ENCODE results near the gene TPSD1. TPM values are rescaled to one million over a fixed set of nuclear protein-coding genes. Genes with fewer than 3 reads are reported as not detected.
"Not testable (repeated sequence)": the region's sequence is repeated elsewhere in the genome, so short reads cannot be mapped to it uniquely, and the experiment has no call there.

Gene TPSD1
- total RNA-seq, 1 donor from 2014 or later, result not detected

DNA sequence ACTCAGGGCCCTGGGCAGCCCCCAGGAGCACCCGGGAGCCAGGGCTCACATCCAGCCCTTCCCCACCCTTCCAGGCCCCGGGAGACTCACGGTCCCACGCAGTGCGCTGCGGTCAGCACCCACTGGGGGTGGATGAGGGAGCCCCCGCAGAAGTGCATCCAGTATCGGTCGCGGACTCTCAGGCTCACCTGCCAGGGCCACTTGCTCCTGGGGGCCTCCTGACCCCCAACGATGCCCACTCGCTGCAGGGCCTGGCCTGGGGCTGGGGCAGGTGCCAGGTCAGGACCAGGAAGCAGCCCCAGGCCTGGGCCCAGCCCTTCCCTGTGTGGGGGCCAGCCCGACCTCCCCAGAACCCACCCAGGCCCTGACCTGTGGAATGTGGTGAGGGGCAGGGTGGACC is 26.4 kb upstream of the TPSD1 start:
- H3K27ac ChIP-seq (ENCODE audit: low read depth, low read length); H3K27me3 ChIP-seq (ENCODE audit: control insufficient read depth in 3 of 3, insufficient read depth in 3 of 3, low read length in 3 of 3); H3K9ac ChIP-seq (ENCODE audit: low read depth in 1 of 3, low read length in 3 of 3); H3K36me3 ChIP-seq (ENCODE audit: control insufficient read depth in 3 of 3, insufficient read depth in 3 of 3, low read length in 3 of 3); H3K9me3 ChIP-seq (ENCODE audit: control insufficient read depth in 3 of 3, low read length in 3 of 3); H3K4me3 ChIP-seq (ENCODE audit: low read length in 3 of 3); H3K4me1 ChIP-seq (ENCODE audit: control insufficient read depth in 3 of 3, insufficient read depth in 3 of 3, low read length in 3 of 3): not testable (repeated sequence)

DNA sequence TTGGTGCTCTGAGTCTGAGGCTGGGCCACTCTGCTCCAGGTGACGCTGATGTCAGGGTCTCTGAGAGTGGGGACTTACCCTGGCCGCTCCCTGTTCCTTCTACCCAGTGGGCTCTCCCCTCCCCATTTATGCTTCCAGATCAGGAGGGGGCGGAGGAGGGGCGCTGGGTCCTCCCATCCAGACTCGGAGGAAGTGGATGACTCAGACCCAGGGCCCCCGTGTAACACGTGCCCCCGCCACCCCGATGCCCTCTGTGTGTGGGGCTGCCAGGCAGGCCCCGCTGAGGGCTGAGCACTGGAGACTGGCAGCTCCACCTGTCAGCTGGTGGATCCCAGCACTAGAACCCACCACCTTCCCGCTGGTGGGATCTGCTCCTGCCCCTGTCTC is 25.8 kb upstream of the TPSD1 start, which contains the start of gene TPSB2:
Gene TPSB2 (minus strand): TSS at position 101 of the 387 bp plus-strand sequence. CDS start 233 bp downstream, outside the sequence.
- H3K36me3 ChIP-seq (ENCODE audit: control insufficient read depth in 3 of 3, insufficient read depth in 3 of 3, low read length in 3 of 3); H3K9me3 ChIP-seq (ENCODE audit: control insufficient read depth in 3 of 3, low read length in 3 of 3); H3K4me1 ChIP-seq (ENCODE audit: control insufficient read depth in 3 of 3, insufficient read depth in 3 of 3, low read length in 3 of 3); H3K4me3 ChIP-seq (ENCODE audit: low read length in 3 of 3); H3K27ac ChIP-seq (ENCODE audit: low read depth, low read length); H3K9ac ChIP-seq (ENCODE audit: low read depth in 1 of 3, low read length in 3 of 3); H3K27me3 ChIP-seq (ENCODE audit: control insufficient read depth in 3 of 3, insufficient read depth in 3 of 3, low read length in 3 of 3): not testable (repeated sequence)

DNA sequence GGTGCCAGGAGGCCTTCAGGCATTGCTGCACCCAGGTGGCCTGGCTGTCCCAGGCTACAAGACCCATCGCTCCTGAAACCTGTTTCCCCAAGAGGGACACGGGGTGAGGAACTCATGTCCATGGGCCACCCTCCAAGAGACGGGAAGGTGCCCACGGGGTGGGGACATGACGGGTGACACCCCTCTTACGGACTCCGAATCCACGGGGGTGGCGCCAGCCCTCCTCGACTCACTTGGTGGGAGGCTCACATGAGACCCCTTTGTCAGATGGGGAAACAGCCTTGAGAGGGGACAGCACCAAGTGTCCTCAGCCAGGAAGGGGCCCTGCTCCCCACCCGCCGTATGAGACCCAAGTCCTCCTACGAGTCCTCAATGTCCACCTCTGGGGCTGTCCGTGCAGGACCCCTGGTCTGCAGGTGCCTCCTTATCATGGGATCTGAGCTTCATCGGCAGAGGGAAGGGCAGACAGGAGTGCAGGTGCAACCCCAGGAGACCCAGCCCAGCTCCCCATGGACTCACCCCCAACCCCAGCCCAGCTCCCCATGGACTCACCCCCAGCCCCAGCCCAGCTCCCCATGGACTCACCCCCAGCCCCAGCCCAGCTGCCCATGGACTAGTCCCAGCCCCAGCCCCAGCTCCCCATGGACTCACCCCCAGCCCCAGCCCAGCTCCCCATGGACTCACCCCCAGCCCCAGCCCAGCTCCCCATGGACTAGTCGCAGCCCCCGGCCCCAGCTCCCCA is 25.2 kb upstream of the TPSD1 start:
- H3K9ac ChIP-seq (ENCODE audit: low read depth in 1 of 3, low read length in 3 of 3); H3K4me1 ChIP-seq (ENCODE audit: control insufficient read depth in 3 of 3, insufficient read depth in 3 of 3, low read length in 3 of 3); H3K36me3 ChIP-seq (ENCODE audit: control insufficient read depth in 3 of 3, insufficient read depth in 3 of 3, low read length in 3 of 3); H3K9me3 ChIP-seq (ENCODE audit: control insufficient read depth in 3 of 3, low read length in 3 of 3); H3K27me3 ChIP-seq (ENCODE audit: control insufficient read depth in 3 of 3, insufficient read depth in 3 of 3, low read length in 3 of 3); H3K4me3 ChIP-seq (ENCODE audit: low read length in 3 of 3); H3K27ac ChIP-seq (ENCODE audit: low read depth, low read length): not testable (repeated sequence)

DNA sequence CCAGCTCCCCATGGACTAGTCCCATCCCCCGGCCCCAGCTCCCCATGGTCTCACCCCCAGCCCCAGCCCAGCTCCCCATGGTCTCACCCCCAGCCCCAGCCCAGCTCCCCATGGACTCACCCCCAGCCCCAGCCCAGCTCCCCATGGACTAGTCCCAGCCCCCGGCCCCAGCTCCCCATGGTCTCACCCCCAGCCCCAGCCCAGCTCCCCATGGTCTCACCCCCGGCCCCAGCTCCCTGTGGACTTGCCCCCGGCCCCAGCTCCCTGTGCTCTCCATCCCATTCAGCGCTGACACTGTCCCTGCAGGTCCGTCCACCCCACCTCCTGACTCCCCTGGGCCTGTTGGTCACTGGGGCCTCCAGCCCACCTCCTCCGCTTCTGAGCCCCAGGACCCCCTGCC is 24.6 kb upstream of the TPSD1 start:
- H3K27me3 ChIP-seq (ENCODE audit: control insufficient read depth in 3 of 3, insufficient read depth in 3 of 3, low read length in 3 of 3); H3K9me3 ChIP-seq (ENCODE audit: control insufficient read depth in 3 of 3, low read length in 3 of 3); H3K36me3 ChIP-seq (ENCODE audit: control insufficient read depth in 3 of 3, insufficient read depth in 3 of 3, low read length in 3 of 3); H3K27ac ChIP-seq (ENCODE audit: low read depth, low read length); H3K4me3 ChIP-seq (ENCODE audit: low read length in 3 of 3); H3K9ac ChIP-seq (ENCODE audit: low read depth in 1 of 3, low read length in 3 of 3); H3K4me1 ChIP-seq (ENCODE audit: control insufficient read depth in 3 of 3, insufficient read depth in 3 of 3, low read length in 3 of 3): not testable (repeated sequence)

DNA sequence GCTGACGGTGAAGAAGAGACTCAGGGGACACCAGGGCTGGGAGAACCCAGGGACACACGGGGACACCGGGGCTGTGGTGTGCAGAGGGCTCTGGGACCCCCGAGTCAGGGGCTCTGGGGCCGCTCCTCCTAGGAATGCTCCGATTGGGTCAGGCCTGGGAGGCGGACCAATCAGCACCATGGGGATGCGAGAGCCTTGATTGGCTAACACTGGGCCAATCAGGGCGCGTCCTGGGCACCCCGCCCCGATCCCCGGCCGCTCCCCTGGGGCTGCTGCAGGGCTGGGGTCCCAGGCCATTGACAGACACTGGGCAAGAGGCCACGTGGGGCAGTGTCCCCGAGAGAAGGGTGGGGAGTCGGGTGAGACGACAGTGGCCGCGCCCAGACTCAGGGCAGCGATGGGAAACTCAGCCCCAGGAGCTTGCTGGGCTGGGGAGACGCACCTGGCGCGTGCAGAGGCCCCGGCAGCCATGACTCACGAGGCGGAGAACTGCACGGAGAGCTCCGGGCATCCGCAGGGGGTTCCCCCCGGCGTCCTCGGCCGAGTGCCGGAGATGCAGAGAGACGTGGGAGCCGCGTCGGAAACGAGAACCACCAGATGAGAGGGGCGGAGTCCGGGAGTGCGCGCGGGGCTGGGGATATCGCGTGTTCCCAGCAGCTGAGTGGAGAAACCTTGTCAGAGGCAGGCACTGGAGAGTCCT is 23.7 kb upstream of the TPSD1 start:
- H3K27me3 ChIP-seq (ENCODE audit: control insufficient read depth in 3 of 3, insufficient read depth in 3 of 3, low read length in 3 of 3); H3K36me3 ChIP-seq (ENCODE audit: control insufficient read depth in 3 of 3, insufficient read depth in 3 of 3, low read length in 3 of 3); H3K4me3 ChIP-seq (ENCODE audit: low read length in 3 of 3); H3K27ac ChIP-seq (ENCODE audit: low read depth, low read length); H3K9me3 ChIP-seq (ENCODE audit: control insufficient read depth in 3 of 3, low read length in 3 of 3); H3K9ac ChIP-seq (ENCODE audit: low read depth in 1 of 3, low read length in 3 of 3); H3K4me1 ChIP-seq (ENCODE audit: control insufficient read depth in 3 of 3, insufficient read depth in 3 of 3, low read length in 3 of 3): not testable (repeated sequence)

DNA sequence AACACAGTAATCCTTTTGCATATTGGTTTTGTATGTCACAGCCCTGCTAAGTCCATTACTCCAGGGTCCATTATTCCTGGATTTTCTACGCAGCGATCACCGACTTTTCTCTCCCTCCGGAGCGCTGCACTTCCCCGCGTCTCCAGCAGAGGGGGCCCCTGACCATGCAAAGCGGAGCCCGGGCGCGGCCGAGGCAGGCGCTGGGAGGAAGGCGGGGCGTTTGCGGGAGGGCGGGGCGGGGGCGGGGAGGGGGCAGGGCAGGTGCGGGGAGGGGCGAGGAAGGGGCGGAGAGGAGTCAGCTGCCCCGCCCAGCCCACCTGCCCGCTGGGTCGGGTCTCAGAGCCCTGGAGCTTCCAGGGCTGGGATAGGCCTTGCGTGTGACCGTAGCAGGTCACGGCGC is 19.2 kb upstream of the TPSD1 start:
- H3K4me1 ChIP-seq (ENCODE audit: control insufficient read depth in 3 of 3, insufficient read depth in 3 of 3, low read length in 3 of 3); H3K4me3 ChIP-seq (ENCODE audit: low read length in 3 of 3); H3K9me3 ChIP-seq (ENCODE audit: control insufficient read depth in 3 of 3, low read length in 3 of 3); H3K36me3 ChIP-seq (ENCODE audit: control insufficient read depth in 3 of 3, insufficient read depth in 3 of 3, low read length in 3 of 3); H3K27ac ChIP-seq (ENCODE audit: low read depth, low read length); H3K27me3 ChIP-seq (ENCODE audit: control insufficient read depth in 3 of 3, insufficient read depth in 3 of 3, low read length in 3 of 3); H3K9ac ChIP-seq (ENCODE audit: low read depth in 1 of 3, low read length in 3 of 3): not testable (repeated sequence)

DNA sequence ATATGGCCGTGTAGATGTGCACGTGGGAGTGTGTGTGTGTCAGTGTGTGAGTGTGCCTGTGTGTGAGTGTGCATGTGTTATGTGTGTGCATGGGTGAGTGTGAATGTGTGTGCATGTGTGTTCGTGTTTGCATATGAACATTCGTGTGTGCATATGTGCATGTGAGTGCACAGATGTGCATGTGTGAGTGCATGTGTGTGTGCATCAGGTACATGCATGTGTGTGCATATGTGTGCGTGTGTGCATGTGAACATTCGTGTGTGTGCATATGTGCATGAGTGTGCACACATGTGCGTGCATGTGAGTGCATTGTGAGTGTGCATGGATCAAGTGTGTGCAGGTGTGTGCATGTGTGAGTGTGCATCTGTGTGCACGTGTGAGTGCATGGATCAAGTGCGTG is 17.9 kb upstream of the TPSD1 start:
- H3K9ac ChIP-seq (ENCODE audit: low read depth in 1 of 3, low read length in 3 of 3), result no peak overlapping the region
- H3K4me3 ChIP-seq (ENCODE audit: low read length in 3 of 3), result no peak overlapping the region
- no peaks in the 10 kb centered on the region for H3K36me3 ChIP-seq (ENCODE audit: control insufficient read depth in 3 of 3, insufficient read depth in 3 of 3, low read length in 3 of 3)
- H3K9me3 ChIP-seq (ENCODE audit: control insufficient read depth in 3 of 3, low read length in 3 of 3), result no peaks in the 10 kb centered on the region
- no peak overlapping the region for H3K27ac ChIP-seq (ENCODE audit: low read depth, low read length)
- H3K27me3 ChIP-seq (ENCODE audit: control insufficient read depth in 3 of 3, insufficient read depth in 3 of 3, low read length in 3 of 3), result peaks cover 5 to 7% (median 7%) of the 10 kb centered on the region in 3 donors
- no peaks in the 10 kb centered on the region for H3K4me1 ChIP-seq (ENCODE audit: control insufficient read depth in 3 of 3, insufficient read depth in 3 of 3, low read length in 3 of 3)

DNA sequence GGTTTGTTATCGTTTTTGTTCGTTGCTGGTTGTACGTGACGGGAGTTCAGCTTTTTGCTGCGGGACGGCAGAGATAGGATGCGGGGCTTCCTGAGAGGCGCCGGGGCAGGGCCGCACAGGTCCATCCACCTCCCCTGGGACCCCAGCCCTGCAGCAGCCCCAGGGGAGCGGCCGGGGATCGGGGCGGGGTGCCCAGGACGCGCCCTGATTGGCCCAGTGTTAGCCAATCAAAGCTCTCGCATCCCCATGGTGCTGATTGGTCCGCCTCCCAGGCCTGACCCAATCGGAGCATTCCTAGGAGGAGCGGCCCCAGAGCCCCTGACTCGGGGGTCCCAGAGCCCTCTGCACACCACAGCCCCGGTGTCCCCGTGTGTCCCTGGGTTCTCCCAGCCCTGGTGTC is 17.0 kb upstream of the TPSD1 start:
- not testable (repeated sequence) for H3K27ac ChIP-seq (ENCODE audit: low read depth, low read length); H3K36me3 ChIP-seq (ENCODE audit: control insufficient read depth in 3 of 3, insufficient read depth in 3 of 3, low read length in 3 of 3); H3K4me3 ChIP-seq (ENCODE audit: low read length in 3 of 3); H3K4me1 ChIP-seq (ENCODE audit: control insufficient read depth in 3 of 3, insufficient read depth in 3 of 3, low read length in 3 of 3); H3K9me3 ChIP-seq (ENCODE audit: control insufficient read depth in 3 of 3, low read length in 3 of 3); H3K9ac ChIP-seq (ENCODE audit: low read depth in 1 of 3, low read length in 3 of 3); H3K27me3 ChIP-seq (ENCODE audit: control insufficient read depth in 3 of 3, insufficient read depth in 3 of 3, low read length in 3 of 3)

DNA sequence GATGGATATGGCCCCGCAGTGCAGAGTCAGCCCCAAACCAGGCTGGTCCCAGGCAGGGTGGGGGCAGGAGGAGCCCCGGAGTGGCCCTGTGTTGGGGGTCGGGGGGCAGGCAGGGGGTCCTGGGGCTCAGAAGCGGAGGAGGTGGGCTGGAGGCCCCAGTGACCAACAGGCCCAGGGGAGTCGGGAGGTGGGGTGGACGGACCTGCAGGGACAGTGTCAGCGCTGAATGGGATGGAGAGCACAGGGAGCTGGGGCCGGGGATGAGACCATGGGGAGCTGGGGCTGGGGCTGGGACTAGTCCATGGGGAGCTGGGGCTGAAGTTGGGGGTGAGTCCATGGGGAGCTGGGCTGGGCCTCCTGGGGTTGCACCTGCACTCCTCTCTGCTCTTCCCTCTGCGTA is 16.3 kb upstream of the TPSD1 start:
- H3K4me1 ChIP-seq (ENCODE audit: control insufficient read depth in 3 of 3, insufficient read depth in 3 of 3, low read length in 3 of 3), result not testable (repeated sequence)

DNA sequence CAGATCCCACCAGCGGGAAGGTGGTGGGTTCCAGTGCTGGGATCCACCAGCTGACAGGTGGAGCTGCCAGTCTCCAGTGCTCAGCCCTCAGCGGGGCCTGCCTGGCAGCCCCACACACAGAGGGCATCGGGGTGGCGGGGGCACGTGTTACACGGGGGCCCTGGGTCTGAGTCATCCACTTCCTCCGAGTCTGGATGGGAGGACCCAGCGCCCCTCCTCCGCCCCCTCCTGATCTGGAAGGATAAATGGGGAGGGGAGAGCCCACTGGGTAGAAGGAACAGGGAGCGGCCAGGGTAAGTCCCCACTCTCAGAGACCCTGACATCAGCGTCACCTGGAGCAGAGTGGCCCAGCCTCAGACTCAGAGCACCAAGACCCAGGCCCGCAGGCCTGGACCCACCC is 15.4 kb upstream of the TPSD1 start, which contains the start of gene TPSAB1:
Gene TPSAB1 (plus strand): TSS at position 270 of the 400 bp plus-strand sequence. CDS start 234 bp downstream, outside the sequence.
- H3K9ac ChIP-seq (ENCODE audit: low read depth in 1 of 3, low read length in 3 of 3); H3K9me3 ChIP-seq (ENCODE audit: control insufficient read depth in 3 of 3, low read length in 3 of 3); H3K27ac ChIP-seq (ENCODE audit: low read depth, low read length); H3K4me1 ChIP-seq (ENCODE audit: control insufficient read depth in 3 of 3, insufficient read depth in 3 of 3, low read length in 3 of 3); H3K4me3 ChIP-seq (ENCODE audit: low read length in 3 of 3); H3K36me3 ChIP-seq (ENCODE audit: control insufficient read depth in 3 of 3, insufficient read depth in 3 of 3, low read length in 3 of 3): not testable (repeated sequence)
- H3K27me3 ChIP-seq (ENCODE audit: control insufficient read depth in 3 of 3, insufficient read depth in 3 of 3, low read length in 3 of 3), result peaks cover 9 to 15% (median 14%) of the 10 kb centered on the region in 3 donors

More for the DNA sequence above, 16.3 kb upstream of the TPSD1 start:
- H3K36me3 ChIP-seq (ENCODE audit: control insufficient read depth in 3 of 3, insufficient read depth in 3 of 3, low read length in 3 of 3); H3K9ac ChIP-seq (ENCODE audit: low read depth in 1 of 3, low read length in 3 of 3); H3K4me3 ChIP-seq (ENCODE audit: low read length in 3 of 3); H3K9me3 ChIP-seq (ENCODE audit: control insufficient read depth in 3 of 3, low read length in 3 of 3); H3K27ac ChIP-seq (ENCODE audit: low read depth, low read length): not testable (repeated sequence)
- H3K27me3 ChIP-seq (ENCODE audit: control insufficient read depth in 3 of 3, insufficient read depth in 3 of 3, low read length in 3 of 3), result peaks cover 5 to 11% (median 7%) of the 10 kb centered on the region in 3 donors
